ENCODE data around the gene CD164. TPM values are rescaled to one million over a fixed set of nuclear protein-coding genes. Genes with fewer than 3 reads are reported as not detected.
A peak's percentile ranks its signal among the peaks of the same experiment; 100 is the strongest.

Gene CD164
- total and polyA plus RNA-seq, 2 donors (not counting 3 experiments of a cell fraction or from before 2014, with no cell fraction given) = 116 to 172 TPM

DNA sequence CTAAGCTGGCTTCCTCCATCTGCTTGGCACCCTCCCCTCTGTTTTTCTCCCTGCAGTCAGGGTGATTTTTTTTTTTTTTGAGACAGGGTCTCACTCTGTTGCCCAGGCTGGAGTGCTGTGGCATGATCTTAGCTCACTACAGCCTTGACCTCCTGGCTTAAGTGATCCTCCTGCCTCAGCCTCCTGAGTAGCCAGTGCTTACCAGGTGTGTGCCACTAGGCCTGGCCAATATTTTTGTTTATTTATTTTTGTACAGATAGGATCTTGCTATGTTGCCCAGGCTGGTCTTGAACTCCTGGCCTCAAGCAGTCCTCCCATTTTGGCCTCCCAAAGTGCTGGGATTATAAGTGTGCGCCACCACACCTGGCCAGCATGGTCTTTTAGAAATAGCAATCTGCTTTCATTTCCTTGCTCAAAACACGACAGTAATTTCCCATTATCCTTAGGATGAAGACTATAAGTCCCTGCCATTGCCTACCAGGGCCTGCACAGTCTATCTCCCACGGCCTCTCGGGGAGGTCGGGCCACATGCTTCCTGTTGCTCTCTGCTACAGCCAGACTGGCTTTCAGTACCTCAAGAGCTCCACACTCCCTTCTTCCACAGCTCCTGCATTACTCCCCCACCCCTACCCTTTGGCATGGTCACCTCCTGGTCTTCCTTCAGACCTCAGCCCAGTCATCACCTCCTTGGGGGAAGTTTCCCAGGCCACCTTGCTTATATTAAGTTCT lies 11.1 kb upstream of the CD164 start:
- Histone ChIP-seq H3K9me3 (replicated peaks; ENCODE audit: control insufficient read depth, insufficient read depth, low read length) (no peaks in the 10 kb centered on the region), H2AFZ (ENCODE audit: low read depth, low read length) (no peak overlapping the region), H3K36me3 (ENCODE audit: control insufficient read depth in 2 of 2, extremely low read depth in 1 of 2, insufficient read depth in 2 of 2, low read length in 2 of 2) (no peaks in the 10 kb centered on the region), H3K4me3 (replicated peaks in 1 of 3; ENCODE audit: insufficient read depth in 1 of 3, low read depth in 1 of 3, low read length in 3 of 3) (no peak overlapping the region), H3K4me2 (ENCODE audit: insufficient read depth, low read length) (no peak overlapping the region), H3K27ac (ENCODE audit: insufficient read depth, low read depth, low read length) (no peak overlapping the region), H3K27me3 (ENCODE audit: control insufficient read depth in 2 of 2, insufficient read depth in 2 of 2, low read length in 2 of 2) (peaks cover 0 to 5% of the 10 kb centered on the region in 2 experiments), H3K4me1 (ENCODE audit: control insufficient read depth, extremely low read depth, insufficient read depth, low read length) (no peaks in the 10 kb centered on the region), H3K9me1 (replicated peaks; ENCODE audit: control insufficient read depth, extremely low read depth, insufficient read depth, low read length) (no peaks in the 10 kb centered on the region), H3K79me2 (ENCODE audit: control insufficient read depth, insufficient read depth, low read length) (no peaks in the 10 kb centered on the region), H4K20me1 (replicated peaks; ENCODE audit: control insufficient read depth, extremely low read depth, insufficient read depth, low read length) (no peaks in the 10 kb centered on the region), H3K9ac (replicated peaks; ENCODE audit: extremely low read depth, insufficient read depth, low read length) (no peak overlapping the region)
- ChIA-PET POLR2A (no interaction called here), CTCF (interaction anchor here (0.8 to 2.2 kb wide), 5 partner anchors 9 to 206 kb away, joined by 3 to 24 read pairs (median 4); partner anchors contain the start of gene SMPD2)
- FAIRE-seq (no peak), DNase-seq (ENCODE audit: low read depth, low spot score) (peak; percentile 28)
- no peak for TF ChIP-seq EZH2 (IDR thresholded peaks at IDR 0.05; ENCODE audit: borderline replicate concordance, low read depth, low read length, severe bottlenecking)
- no peak for TF ChIP-seq GATA2 (IDR thresholded peaks at IDR 0.05; ENCODE audit: insufficient read depth, insufficient read length, low read depth, low read length)
- TF ChIP-seq CTCF (IDR thresholded peaks at IDR 0.05; ENCODE audit: extremely low read depth in 1 of 2, insufficient read depth in 1 of 2, low read depth in 1 of 2, low read length in 2 of 2) = no peak
- dilution Hi-C loops (cut with MboI; ENCODE audit: extremely low pct_ligation_motif_present, low sequenced_read_pairs) (no loop called here), intact Hi-C loops (cut with micrococcal nuclease) (no loop called here)
- no TSS peak for BruUV-seq (replicated peaks)

Data from endothelial cell of umbilical vein (primary cell).